ENCODE results near the gene PKDCC.

PKDCC gene

GRCh38 chr2:42045352-42045751 lies 2.5 kb upstream of the PKDCC start:
- TF ChIP-seq CTCF (IDR thresholded peaks at IDR 0.05) (no peak), ZFX (IDR thresholded peaks at IDR 0.05; ENCODE audit: borderline replicate concordance) (no peak)
- H3K27ac ChIP-seq: no peak overlapping the region

- no peak overlapping the region for H3K27ac ChIP-seq
- TF ChIP-seq ZFX (IDR thresholded peaks at IDR 0.05; ENCODE audit: borderline replicate concordance) (no peak), CTCF (IDR thresholded peaks at IDR 0.05) (no peak)
Measured at GRCh38 chr2:42045848-42046748, 1.7 kb upstream of the PKDCC start.

- TF ChIP-seq ZFX (IDR thresholded peaks at IDR 0.05; ENCODE audit: borderline replicate concordance): no peak
- TF ChIP-seq CTCF (IDR thresholded peaks at IDR 0.05): no peak
Measured at GRCh38 chr2:42046819-42047487, 868 bp upstream of the PKDCC start.

DNA sequence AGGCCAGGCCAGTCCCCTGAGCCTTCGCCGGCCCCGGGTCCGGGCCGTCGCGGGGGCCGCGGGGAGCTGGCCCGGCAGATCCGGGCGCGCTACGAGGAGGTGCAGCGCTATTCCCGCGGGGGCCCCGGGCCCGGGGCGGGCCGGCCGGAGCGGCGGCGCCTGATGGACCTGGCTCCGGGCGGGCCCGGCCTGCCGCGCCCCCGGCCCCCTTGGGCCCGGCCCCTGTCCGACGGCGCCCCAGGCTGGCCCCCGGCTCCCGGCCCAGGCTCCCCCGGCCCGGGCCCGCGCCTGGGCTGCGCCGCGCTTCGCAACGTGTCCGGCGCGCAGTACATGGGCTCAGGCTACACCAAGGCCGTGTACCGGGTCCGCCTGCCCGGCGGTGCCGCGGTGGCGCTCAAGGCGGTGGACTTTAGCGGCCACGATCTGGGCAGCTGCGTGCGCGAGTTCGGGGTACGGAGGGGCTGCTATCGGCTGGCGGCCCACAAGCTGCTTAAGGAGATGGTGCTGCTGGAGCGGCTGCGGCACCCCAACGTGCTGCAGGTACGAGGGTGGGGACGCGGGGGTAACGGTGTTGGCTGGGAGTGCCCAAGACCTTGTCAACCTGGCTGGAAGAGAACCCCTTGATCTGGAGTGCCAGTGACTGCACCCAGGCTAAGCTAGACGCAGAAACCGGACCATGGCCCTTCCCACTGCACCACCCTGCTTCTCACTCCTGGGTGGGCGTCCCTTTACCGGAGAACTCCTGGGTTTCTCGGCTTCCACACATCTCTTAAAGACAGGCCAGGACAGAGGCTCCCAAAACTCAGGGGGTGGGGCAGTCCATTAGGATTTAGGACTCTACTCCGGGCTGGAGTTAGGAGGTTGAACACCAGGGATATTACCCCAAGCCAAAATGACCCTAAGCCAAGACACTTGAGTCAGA lies 739 bp downstream of the PKDCC start:
- TF ChIP-seq ZFX (IDR thresholded peaks at IDR 0.05; ENCODE audit: borderline replicate concordance) (no peak), CTCF (IDR thresholded peaks at IDR 0.05) (no peak)
- no peak overlapping the region for H3K27ac ChIP-seq

More at GRCh38 chr2:42046819-42047487, 868 bp upstream of the PKDCC start:
- H3K27ac ChIP-seq: no peak overlapping the region

DNA sequence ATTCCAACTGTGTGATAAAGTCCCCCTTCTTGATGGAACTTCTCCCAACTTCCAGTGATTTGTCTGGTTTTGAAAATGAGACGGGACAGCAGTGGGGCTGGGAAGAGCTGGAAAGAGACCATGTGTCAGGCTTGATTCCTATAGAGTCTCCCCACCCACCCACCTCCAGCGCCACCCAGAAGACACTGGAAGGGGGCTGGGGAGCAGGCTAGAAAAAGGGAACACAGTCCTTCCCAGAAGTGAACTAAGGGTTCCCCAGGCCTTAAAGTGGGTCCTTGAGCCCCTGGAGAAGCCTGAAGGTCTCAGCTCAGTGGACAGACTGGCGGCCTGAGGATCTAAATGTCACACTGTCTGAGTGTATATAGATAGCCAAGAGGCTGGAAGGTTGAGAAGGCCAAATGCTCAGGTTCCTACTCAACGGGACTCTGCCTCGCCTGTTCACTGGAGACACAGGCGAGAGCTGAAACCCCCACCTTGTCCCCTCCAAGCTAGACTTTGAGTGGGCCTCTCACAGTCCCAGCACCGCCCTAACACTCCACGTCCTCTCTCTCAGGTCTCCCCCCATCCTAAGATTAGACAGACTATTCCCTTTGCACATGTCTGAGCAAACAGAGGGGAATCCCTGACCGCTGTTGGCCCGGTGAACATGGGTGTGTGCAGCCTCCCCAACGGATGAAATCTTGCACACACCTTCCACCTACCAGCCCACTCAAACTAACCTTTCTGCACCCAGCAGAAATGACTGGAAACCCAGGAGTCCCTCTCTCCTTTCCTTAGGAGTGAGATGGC lies 1.6 kb downstream of the PKDCC start:
- no peak overlapping the region for H3K27ac ChIP-seq
- TF ChIP-seq CTCF (IDR thresholded peaks at IDR 0.05) (no peak), ZFX (IDR thresholded peaks at IDR 0.05; ENCODE audit: borderline replicate concordance) (no peak)

DNA sequence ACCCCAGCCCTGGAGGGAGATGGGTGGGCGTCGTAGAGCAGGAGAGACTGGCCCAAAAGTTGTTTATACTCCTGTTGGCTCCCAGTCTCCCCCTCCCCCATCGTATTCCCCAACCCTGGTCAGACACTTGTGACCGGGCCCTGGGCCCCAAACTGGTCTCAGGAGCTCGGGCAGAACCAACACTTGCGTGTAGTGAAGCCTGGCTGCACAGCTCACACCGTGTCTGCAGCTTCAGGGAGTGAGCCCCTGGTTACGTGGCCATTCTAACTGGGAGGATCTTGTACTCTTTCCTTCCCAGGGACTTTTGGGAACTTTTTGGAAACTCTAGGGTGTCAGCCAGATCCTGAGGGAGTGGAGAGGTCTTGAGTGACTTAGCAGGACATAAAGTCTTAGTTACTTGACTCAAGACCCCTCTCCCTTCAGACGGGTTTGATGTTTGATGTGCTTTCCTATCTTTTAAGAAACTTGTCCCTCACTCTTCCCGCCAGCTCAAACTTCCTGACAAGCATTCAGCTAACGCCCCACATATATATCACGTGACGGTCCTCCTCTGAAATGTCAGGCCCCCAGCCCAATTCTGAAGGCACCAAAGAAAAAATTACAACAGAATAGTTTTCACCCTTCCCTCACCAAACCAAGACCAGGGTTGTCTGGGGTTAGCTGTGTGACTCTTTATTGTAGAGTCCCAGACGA lies 2.3 kb downstream of the PKDCC start:
- no peak overlapping the region for H3K27ac ChIP-seq
- TF ChIP-seq ZFX (IDR thresholded peaks at IDR 0.05; ENCODE audit: borderline replicate concordance) (no peak), CTCF (IDR thresholded peaks at IDR 0.05) (no peak)
